Endothelial cell of umbilical vein (primary cell): ENCODE data around the gene PDLIM4. TPM values are rescaled to one million over a fixed set of nuclear protein-coding genes. Genes with fewer than 3 reads are reported as not detected.

Experiments
- BruUV-seq: library from RNA; stranded (reverse); fragments of 400-500 nt; replicated peaks from 2 replicates; lab custom pipeline; 2021; lab: Mats Ljungman, UMichigan
- CTCF ChIA-PET: fragments of 300-600, 350-600 bp; sonication (Branson Sonifier 250); formaldehyde crosslinking; loops from one replicate; lab custom pipeline; 2021; ENCODE audit warnings: antibody characterized with exemption, inconsistent platforms; lab: Charles Lee
- POLR2A ChIA-PET: fragments of 300-600, 350-600 bp; sonication (Branson Sonifier 250); formaldehyde crosslinking; loops from one replicate; lab custom pipeline; 2021; ENCODE audit warnings: antibody characterized with exemption, inconsistent platforms; lab: Charles Lee
- DNase-seq: peaks from one replicate; pipeline ENCODE4 v3.0.0-alpha.2; 2011; ENCODE audit warnings: low read depth, low spot score
- FAIRE-seq: peaks from 2 replicates; lab custom pipeline; 2011; peaks lifted over from hg19 to GRCh38; lab: Jason Lieb, UNC
- H2AFZ ChIP-seq: 2 replicates; pipeline ENCODE4 v1.6.0; 2012; ENCODE audit warnings: low read depth, low read length, control low read depth, inconsistent platforms
- H3K27ac ChIP-seq: 2 replicates; pipeline ENCODE4 v1.5.1; 2011; ENCODE audit warnings: low read depth, mild to moderate bottlenecking, control low read depth, low read length, moderate library complexity; ENCODE audit not compliant: insufficient read depth
- H3K27me3 ChIP-seq, 2 experiments: 2 replicates each; pipeline versions ENCODE4 v1.6.0 to v1.6.1; 2011; ENCODE audit warnings: low read length in 2 of 2, mixed read lengths in 1 of 2; ENCODE audit not compliant: control insufficient read depth in 2 of 2, insufficient read depth in 2 of 2
- H3K36me3 ChIP-seq, 2 experiments: 2 replicates in 1 of 2; 3 replicates in 1 of 2; pipeline ENCODE4 v1.5.1; 2011; ENCODE audit warnings: low read length in 2 of 2, mild to moderate bottlenecking in 1 of 2, moderate library complexity in 1 of 2; ENCODE audit not compliant: control insufficient read depth in 2 of 2, insufficient read depth in 2 of 2; ENCODE audit errors: extremely low read depth in 1 of 2
- H3K4me1 ChIP-seq: 3 replicates; pipeline ENCODE4 v1.5.1; 2011; ENCODE audit warnings: mild to moderate bottlenecking, low read length; ENCODE audit not compliant: control insufficient read depth, insufficient read depth; ENCODE audit errors: extremely low read depth
- H3K4me2 ChIP-seq: 2 replicates; pipeline ENCODE4 v1.6.1; 2011; ENCODE audit warnings: low read length, control low read depth, mixed read lengths; ENCODE audit not compliant: insufficient read depth
- H3K4me3 ChIP-seq, 3 experiments: fragments of 200-600 bp in 1 of 3; sonication (generic), shearing (Covaris generic) in 1 of 3; replicated peaks in 1 of 3; 2 replicates each; pipeline ENCODE4 v1.5.1; 2011 to 2016; ENCODE audit warnings: control low read depth in 3 of 3, low read length in 3 of 3, mild to moderate bottlenecking in 2 of 3, inconsistent platforms in 1 of 3, low read depth in 1 of 3, moderate library complexity in 1 of 3; ENCODE audit not compliant: insufficient read depth in 1 of 3
- H3K79me2 ChIP-seq: 2 replicates; pipeline ENCODE4 v1.6.0; 2012; ENCODE audit warnings: low read length, inconsistent platforms; ENCODE audit not compliant: control insufficient read depth, insufficient read depth
- H3K9ac ChIP-seq: replicated peaks from 2 replicates; pipeline ENCODE3; 2011; ENCODE audit warnings: low read length, control low read depth; ENCODE audit not compliant: insufficient read depth; ENCODE audit errors: extremely low read depth
- H3K9me1 ChIP-seq: replicated peaks from 3 replicates; pipeline ENCODE4 v1.6.0; 2011; ENCODE audit warnings: mild to moderate bottlenecking, low read length; ENCODE audit not compliant: control insufficient read depth, insufficient read depth; ENCODE audit errors: extremely low read depth
- H3K9me3 ChIP-seq: replicated peaks from 2 replicates; pipeline ENCODE4 v1.5.1; 2012; ENCODE audit warnings: low read length, inconsistent platforms; ENCODE audit not compliant: control insufficient read depth, insufficient read depth
- H4K20me1 ChIP-seq: replicated peaks from 2 replicates; pipeline ENCODE3; 2011; ENCODE audit warnings: mild to moderate bottlenecking, low read length; ENCODE audit not compliant: control insufficient read depth, insufficient read depth; ENCODE audit errors: extremely low read depth
- CTCF ChIP-seq, 2 donors: IDR thresholded peaks; 1 replicate in 1 of 2; 2 replicates in 1 of 2; pipeline ENCODE4 v1.5.1; 2011; ENCODE audit warnings: low read length in 2 of 2, mild to moderate bottlenecking in 2 of 2, moderate library complexity in 2 of 2, control low read depth in 1 of 2, inconsistent platforms in 1 of 2, low read depth in 1 of 2; ENCODE audit not compliant: insufficient read depth in 1 of 2; ENCODE audit errors: extremely low read depth in 1 of 2
- EZH2 ChIP-seq: IDR thresholded peaks from 2 replicates; pipeline ENCODE4 v1.6.1; 2012; ENCODE audit warnings: borderline replicate concordance, low read depth, mild to moderate bottlenecking, moderate library complexity, low read length, inconsistent platforms; ENCODE audit not compliant: severe bottlenecking
- FOS ChIP-seq: IDR thresholded peaks from 2 replicates; pipeline ENCODE4 v1.6.1; 2011; ENCODE audit warnings: mild to moderate bottlenecking, low read length, moderate library complexity, borderline replicate concordance; ENCODE audit not compliant: insufficient read depth
- GATA2 ChIP-seq: IDR thresholded peaks from 2 replicates; pipeline ENCODE4 v1.7.0; 2011; ENCODE audit warnings: low read depth, mild to moderate bottlenecking, moderate library complexity, mixed read lengths, low read length; ENCODE audit not compliant: insufficient read length, insufficient read depth
- JUN ChIP-seq: IDR thresholded peaks from 2 replicates; pipeline ENCODE4 v1.6.1; 2011; ENCODE audit warnings: borderline replicate concordance, low read depth; ENCODE audit not compliant: insufficient read length, insufficient read depth
- MAX ChIP-seq: IDR thresholded peaks from 2 replicates; pipeline ENCODE4 v1.6.1; 2011; ENCODE audit not compliant: insufficient read depth, insufficient read length
- MYC ChIP-seq: IDR thresholded peaks from one replicate; pipeline ENCODE4 v1.6.1; 2011; ENCODE audit warnings: mild to moderate bottlenecking, low read depth, low read length
- POLR2A ChIP-seq: IDR thresholded peaks from 2 replicates; pipeline ENCODE4 v1.6.1; 2012; ENCODE audit warnings: low read depth, mild to moderate bottlenecking, control low read depth, low read length
- POLR2AphosphoS5 ChIP-seq: IDR thresholded peaks from 2 replicates; pipeline ENCODE4 v1.6.1; 2012; ENCODE audit warnings: low read depth, mild to moderate bottlenecking, control low read depth, low read length, moderate library complexity; ENCODE audit not compliant: insufficient read depth
- dilution Hi-C: fragments of 300-500 bp; cut with MboI; formaldehyde crosslinking; loops from one replicate; pipeline ENCODE4 v1.15.0; 2019; ENCODE audit warnings: low sequenced_read_pairs; ENCODE audit not compliant: extremely low pct_ligation_motif_present
- intact Hi-C: fragments of 100-400 bp; cut with micrococcal nuclease; formaldehyde crosslinking; loops from one replicate; pipeline ENCODE4 v1.10.0; 2022
- polyA plus RNA-seq, 4 experiments: library from polyadenylated mRNA; depleted of rRNA in 3 of 4; stranded (reverse) in 3 of 4; unstranded in 1 of 4; fragments of >200 nt; gene quantifications; 2 replicates each; pipeline versions ENCODE4 v1.2.1 to v1.2.3, GENCODE V29; 2011 to 2012; ENCODE audit warnings: missing spikeins in 1 of 4
- total RNA-seq: library from RNA; stranded (reverse); gene quantifications from 2 replicates; pipeline ENCODE4 v1.2.3, GENCODE V29; 2021

PDLIM4 gene
- total and polyA plus RNA-seq, 2 donors (not counting 3 experiments of a cell fraction or from before 2014, with no cell fraction given): 65.7 to 112 TPM

DNA sequence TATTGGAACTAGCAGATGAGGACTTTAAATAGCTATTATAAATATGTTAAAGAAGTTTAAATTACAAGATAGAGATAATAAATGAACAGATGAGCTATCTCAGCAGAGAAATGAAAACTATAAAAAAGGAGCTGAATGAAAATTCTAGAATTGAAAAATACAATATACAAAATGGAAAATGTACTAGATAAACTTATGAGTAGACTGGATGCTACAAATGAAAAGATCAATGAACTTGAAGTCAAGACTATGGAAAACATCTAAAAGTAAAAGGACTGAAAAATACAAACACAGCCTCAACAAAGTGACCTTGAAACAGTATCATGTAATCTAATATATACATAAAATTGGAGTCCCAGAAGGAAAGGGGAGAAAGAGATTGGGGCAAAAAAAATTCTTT is 10.7 kb upstream of the PDLIM4 start:
- TF ChIP-seq POLR2A: no peak
- TF ChIP-seq GATA2: no peak
- no peak for TF ChIP-seq EZH2
- TF ChIP-seq CTCF (IDR thresholded peaks at IDR 0.05; ENCODE audit: extremely low read depth in 1 of 2, insufficient read depth in 1 of 2, low read depth in 1 of 2, low read length in 2 of 2): no peak
- no peak for TF ChIP-seq FOS
- no peak for TF ChIP-seq JUN
- no peak for TF ChIP-seq POLR2AphosphoS5
- no peak for TF ChIP-seq MYC
- TF ChIP-seq MAX: no peak

More for the DNA sequence above, 10.7 kb upstream of the PDLIM4 start:
- FAIRE-seq (no peak), DNase-seq (no peak)
- H3K4me2 ChIP-seq: no peak overlapping the region
- ChIA-PET POLR2A (no interaction called here), CTCF (interaction anchor here (1.3 to 8.3 kb wide), 3 partner anchors 9 to 21 kb away, joined by 3 to 63 read pairs (median 3); no protein-coding TSS in a partner anchor)
- H3K9me3 ChIP-seq: no peaks in the 10 kb centered on the region
- H3K9me1 ChIP-seq: no peaks in the 10 kb centered on the region
- no peaks in the 10 kb centered on the region for H3K79me2 ChIP-seq
- dilution Hi-C loops (no loop called here), intact Hi-C loops (no loop called here)
- no peaks in the 10 kb centered on the region for H3K36me3 ChIP-seq
- no peaks in the 10 kb centered on the region for H4K20me1 ChIP-seq
- H3K4me3 ChIP-seq: no peak overlapping the region
- no TSS peak for BruUV-seq
- no peaks in the 10 kb centered on the region for H3K4me1 ChIP-seq
- no peak overlapping the region for H3K27ac ChIP-seq
- no peak overlapping the region for H3K9ac ChIP-seq
- no peak overlapping the region for H2AFZ ChIP-seq
- no peaks in the 10 kb centered on the region for H3K27me3 ChIP-seq
